ENCODE results near the gene C1QTNF8. TPM values are rescaled to one million over a fixed set of nuclear protein-coding genes. Genes with fewer than 3 reads are reported as not detected.

The C1QTNF8 gene
- total and polyA plus RNA-seq, 2 donors (not counting 1 experiment from before 2014, with no cell fraction given), result not detected

DNA sequence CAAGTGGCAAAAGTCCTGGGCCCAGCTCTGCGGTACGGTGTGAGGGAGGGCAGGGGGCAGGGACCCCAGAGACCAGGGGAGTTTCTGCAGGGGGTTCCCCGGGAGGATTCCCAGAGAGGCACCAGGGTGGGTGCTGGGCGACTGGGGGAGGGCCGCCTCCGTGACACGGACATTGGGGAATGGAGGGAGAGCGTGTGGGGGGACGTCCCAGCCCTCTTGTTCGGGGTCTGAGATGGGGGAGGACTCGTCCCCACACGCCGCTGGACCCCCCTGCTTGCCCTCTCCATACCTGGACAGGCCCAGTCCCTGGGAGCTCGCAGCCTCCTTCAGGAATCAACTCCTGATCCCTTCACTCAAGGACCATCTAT is 26.3 kb upstream of the C1QTNF8 start:
- DNase-seq, result no peak
- no peaks in the 10 kb centered on the region for H3K9me3 ChIP-seq (ENCODE audit: control extremely low read depth in 1 of 3, control insufficient read depth in 2 of 3, insufficient read depth in 1 of 3, low read length in 2 of 3)
- intact Hi-C loops (cut with micrococcal nuclease), result no loop called here
- no peak overlapping the region for H3K9ac ChIP-seq (ENCODE audit: low read length)
- Mint-ChIP-seq H3K4me1 (peaks cover 5% of the 10 kb centered on the region), H3K9me3 (ENCODE audit: insufficient read depth) (no peaks in the 10 kb centered on the region), H3K27ac (no peak overlapping the region), H3K27me3 (no peaks in the 10 kb centered on the region), H3K4me3 (no peak overlapping the region)
- no peak overlapping the region for H3K4me3 ChIP-seq (ENCODE audit: control extremely low read depth in 1 of 5, extremely low read depth in 1 of 5, insufficient read depth in 1 of 5, low read depth in 2 of 5, low read length in 4 of 5)
- ATAC-seq (ENCODE audit: low read depth), result no peak
- H3K27ac ChIP-seq (ENCODE audit: low read length in 2 of 2), result no peak overlapping the region
- H3K4me1 ChIP-seq (ENCODE audit: control insufficient read depth in 2 of 2, insufficient read depth in 2 of 2, low read length in 2 of 2), result peaks cover 0 to 8% of the 10 kb centered on the region in 2 donors
- TF ChIP-seq CTCF (IDR thresholded peaks at IDR 0.05) (no peak), EZH2 (IDR thresholded peaks at IDR 0.05; ENCODE audit: borderline replicate concordance, insufficient read depth, low read depth, low read length, poor library complexity, severe bottlenecking) (no peak)
- no peak overlapping the region for H3K4me2 ChIP-seq (replicated peaks; ENCODE audit: low read depth, low read length, poor library complexity, severe bottlenecking)
- ChIA-PET POLR2A (no interaction called here), CTCF (no interaction called here)
- H4K20me1 ChIP-seq (ENCODE audit: control insufficient read depth, insufficient read depth, low read length, poor library complexity, severe bottlenecking), result no peaks in the 10 kb centered on the region
- H3K27me3 ChIP-seq (replicated peaks in 1 of 4; ENCODE audit: control extremely low read depth in 1 of 4, control insufficient read depth in 3 of 4, insufficient read depth in 4 of 4, low read length in 3 of 4), result no peaks in the 10 kb centered on the region
- no peak overlapping the region for H2AFZ ChIP-seq (ENCODE audit: insufficient read depth, low read depth, low read length, poor library complexity, severe bottlenecking)
- H3K36me3 ChIP-seq (replicated peaks in 1 of 2; ENCODE audit: control extremely low read depth in 1 of 2, control insufficient read depth in 1 of 2, extremely low read depth in 1 of 2, insufficient read depth in 2 of 2, low read length in 1 of 2), result no peaks in the 10 kb centered on the region
- 75% methylated on average over 9 of the region's 14 CpGs for WGBS (ENCODE audit: insufficient coverage)
- no peaks in the 10 kb centered on the region for H3K79me2 ChIP-seq (ENCODE audit: control insufficient read depth, insufficient read depth, low read length)

DNA sequence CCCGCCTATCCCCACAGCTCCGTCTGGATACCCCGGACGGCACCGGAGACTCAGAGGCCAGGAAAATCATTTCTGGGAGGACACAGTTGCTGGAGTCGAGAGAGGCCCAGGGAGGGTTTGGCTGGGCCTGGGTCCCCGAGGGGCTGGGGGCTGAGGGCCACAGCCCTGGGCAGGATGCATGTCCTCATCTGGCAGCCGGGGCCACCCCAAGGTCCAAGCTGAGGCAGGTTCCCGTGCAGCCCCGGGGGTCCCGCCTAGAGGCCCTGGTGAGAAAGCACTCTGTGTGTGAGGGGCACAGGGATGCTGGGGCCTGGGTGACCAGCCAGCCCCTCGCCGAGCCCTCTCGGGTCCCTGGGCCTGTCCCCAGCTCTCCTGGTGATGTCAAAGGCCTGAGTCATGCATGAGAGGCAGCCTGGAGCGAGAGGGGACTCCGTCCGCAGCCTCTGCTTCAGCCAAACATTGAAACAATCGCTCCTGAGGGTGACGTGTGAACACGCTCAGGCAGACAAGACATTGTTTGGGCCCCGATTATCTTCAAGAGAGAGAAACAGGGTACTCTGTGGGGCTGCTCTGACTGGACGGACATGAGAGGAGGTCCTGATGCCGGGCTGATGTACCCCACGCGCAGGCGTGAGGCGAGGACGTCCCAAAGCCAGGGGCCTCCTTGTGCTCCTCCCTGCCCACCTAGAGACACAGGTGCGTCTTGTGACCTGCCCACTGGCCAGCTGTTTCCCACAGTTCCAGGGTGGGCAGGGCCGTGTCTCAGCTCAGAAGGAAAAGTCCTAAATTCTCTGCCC is 25.8 kb upstream of the C1QTNF8 start:
- Histone ChIP-seq H3K4me1 (ENCODE audit: control insufficient read depth in 2 of 2, insufficient read depth in 2 of 2, low read length in 2 of 2) (peaks cover 0 to 8% of the 10 kb centered on the region in 2 donors), H3K4me2 (replicated peaks; ENCODE audit: low read depth, low read length, poor library complexity, severe bottlenecking) (no peak overlapping the region), H3K79me2 (ENCODE audit: control insufficient read depth, insufficient read depth, low read length) (no peaks in the 10 kb centered on the region), H2AFZ (ENCODE audit: insufficient read depth, low read depth, low read length, poor library complexity, severe bottlenecking) (no peak overlapping the region), H3K4me3 (ENCODE audit: control extremely low read depth in 1 of 5, extremely low read depth in 1 of 5, insufficient read depth in 1 of 5, low read depth in 2 of 5, low read length in 4 of 5) (no peak overlapping the region), H3K9me3 (ENCODE audit: control extremely low read depth in 1 of 3, control insufficient read depth in 2 of 3, insufficient read depth in 1 of 3, low read length in 2 of 3) (no peaks in the 10 kb centered on the region), H4K20me1 (ENCODE audit: control insufficient read depth, insufficient read depth, low read length, poor library complexity, severe bottlenecking) (no peaks in the 10 kb centered on the region), H3K9ac (ENCODE audit: low read length) (no peak overlapping the region), H3K36me3 (replicated peaks in 1 of 2; ENCODE audit: control extremely low read depth in 1 of 2, control insufficient read depth in 1 of 2, extremely low read depth in 1 of 2, insufficient read depth in 2 of 2, low read length in 1 of 2) (no peaks in the 10 kb centered on the region), H3K27ac (ENCODE audit: low read length in 2 of 2) (no peak overlapping the region), H3K27me3 (replicated peaks in 1 of 4; ENCODE audit: control extremely low read depth in 1 of 4, control insufficient read depth in 3 of 4, insufficient read depth in 4 of 4, low read length in 3 of 4) (peaks cover 0 to 3% (median 0%) of the 10 kb centered on the region in 4 experiments)
- Mint-ChIP-seq H3K27me3 (no peaks in the 10 kb centered on the region), H3K4me3 (no peak overlapping the region), H3K4me1 (peaks cover 5% of the 10 kb centered on the region), H3K27ac (no peak overlapping the region), H3K9me3 (ENCODE audit: insufficient read depth) (no peaks in the 10 kb centered on the region)
- no peak for ATAC-seq (ENCODE audit: low read depth)
- no peak for DNase-seq
- intact Hi-C loops (cut with micrococcal nuclease), result no loop called here
- TF ChIP-seq CTCF (IDR thresholded peaks at IDR 0.05) (no peak), EZH2 (IDR thresholded peaks at IDR 0.05; ENCODE audit: borderline replicate concordance, insufficient read depth, low read depth, low read length, poor library complexity, severe bottlenecking) (no peak)
- ChIA-PET CTCF (no interaction called here), POLR2A (no interaction called here)
- WGBS (ENCODE audit: insufficient coverage), result 82% methylated on average over 29 of the region's 30 CpGs

Measured in B cell (primary cell).